Fibroblast of lung (primary cell): ENCODE results near the gene COL11A1. TPM values are rescaled to one million over a fixed set of nuclear protein-coding genes. Genes with fewer than 3 reads are reported as not detected.

Source experiments
- DNase-seq, 2 donors: peaks; one replicate each; pipeline versions ENCODE4 v3.0.0 to v3.0.0-alpha.2; 2010; ENCODE audit warnings: low read depth in 2 of 2
- H2AFZ ChIP-seq: 2 replicates; pipeline ENCODE4 v1.5.1; 2012; ENCODE audit warnings: low read length, control low read depth, inconsistent platforms
- H3K27ac ChIP-seq: 2 replicates; pipeline ENCODE4 v1.5.1; 2011; ENCODE audit warnings: low read length, control low read depth; ENCODE audit not compliant: insufficient read depth
- H3K27me3 ChIP-seq: 2 replicates; pipeline ENCODE4 v1.5.1; 2011; ENCODE audit warnings: mild to moderate bottlenecking, low read length; ENCODE audit not compliant: control insufficient read depth, insufficient read depth
- H3K36me3 ChIP-seq: 2 replicates; pipeline ENCODE4 v1.5.1; 2011; ENCODE audit warnings: low read length; ENCODE audit not compliant: control insufficient read depth, insufficient read depth
- H3K4me1 ChIP-seq: 2 replicates; pipeline ENCODE4 v1.5.1; 2011; ENCODE audit warnings: low read length; ENCODE audit not compliant: control insufficient read depth, insufficient read depth; ENCODE audit errors: extremely low read depth
- H3K4me2 ChIP-seq: 2 replicates; pipeline ENCODE4 v1.5.1; 2011; ENCODE audit warnings: low read length, control low read depth; ENCODE audit not compliant: insufficient read depth; ENCODE audit errors: extremely low read depth
- H3K4me3 ChIP-seq, 4 experiments: fragments of 200-600 bp in 1 of 4; sonication (generic) in 1 of 4; replicated peaks in 1 of 4; 2 replicates each; pipeline ENCODE4 v1.5.1; 2011 to 2016; ENCODE audit warnings: low read length in 4 of 4, low read depth in 3 of 4, mild to moderate bottlenecking in 3 of 4, control low read depth in 2 of 4, inconsistent platforms in 1 of 4, mixed read lengths in 1 of 4; ENCODE audit not compliant: insufficient read depth in 1 of 4; ENCODE audit errors: control extremely low read depth in 1 of 4
- H3K79me2 ChIP-seq: 2 replicates; pipeline ENCODE4 v1.5.1; 2012; ENCODE audit warnings: mild to moderate bottlenecking, low read length, inconsistent platforms; ENCODE audit not compliant: control insufficient read depth, insufficient read depth
- H3K9ac ChIP-seq: 2 replicates; pipeline ENCODE4 v1.5.1; 2011; ENCODE audit warnings: mild to moderate bottlenecking, low read length, control low read depth; ENCODE audit not compliant: insufficient read depth
- H3K9me3 ChIP-seq: 2 replicates; pipeline ENCODE4 v1.5.1; 2012; ENCODE audit warnings: low read depth, low read length; ENCODE audit not compliant: control insufficient read depth, insufficient read depth
- H4K20me1 ChIP-seq: 2 replicates; pipeline ENCODE4 v1.5.1; 2011; ENCODE audit warnings: low read length; ENCODE audit not compliant: control insufficient read depth, insufficient read depth; ENCODE audit errors: extremely low read depth
- CTCF ChIP-seq, 2 donors: IDR thresholded peaks in 1 of 2; conservative IDR thresholded peaks in 1 of 2; 1 replicate in 1 of 2; 2 replicates in 1 of 2; pipeline ENCODE4 v1.5.1; 2011 to 2012; ENCODE audit warnings: low read length in 2 of 2, control low read depth in 1 of 2, inconsistent platforms in 1 of 2, low read depth in 1 of 2, mild to moderate bottlenecking in 1 of 2
- EZH2 ChIP-seq: IDR thresholded peaks from 2 replicates; pipeline ENCODE4 v1.5.1; 2012; ENCODE audit warnings: low read length, control low read depth, mild to moderate bottlenecking; ENCODE audit errors: missing control alignments
- polyA plus RNA-seq, 2 donors: library from polyadenylated mRNA; depleted of rRNA in 1 of 2; stranded (reverse) in 1 of 2; unstranded in 1 of 2; fragments of >200 nt; gene quantifications; 2 replicates each; pipeline ENCODE4 v1.2.1, GENCODE V29; 2011 to 2012; ENCODE audit warnings: missing spikeins in 1 of 2
- total RNA-seq: library from RNA; depleted of rRNA; stranded (reverse); fragments of >200 nt; gene quantifications from 2 replicates; pipeline ENCODE4 v1.2.1, GENCODE V29; 2014

Gene COL11A1
- total and polyA plus RNA-seq, 2 donors (not counting 1 experiment from before 2014, with no cell fraction given), result 2.6 to 8.9 TPM

GRCh38 chr1:102853136-102853535, 255.2 kb downstream of the COL11A1 start:
- Histone ChIP-seq H3K4me3 (no peak overlapping the region), H4K20me1 (no peaks in the 10 kb centered on the region), H3K79me2 (no peaks in the 10 kb centered on the region), H3K27me3 (no peaks in the 10 kb centered on the region), H3K4me2 (no peak overlapping the region), H3K4me1 (no peaks in the 10 kb centered on the region), H3K27ac (no peak overlapping the region), H3K9me3 (no peaks in the 10 kb centered on the region), H3K9ac (no peak overlapping the region), H2AFZ (no peak overlapping the region), H3K36me3 (no peaks in the 10 kb centered on the region)
- no peak for TF ChIP-seq CTCF (conservative IDR thresholded peaks at IDR 0.05 in 1 of 2, IDR thresholded peaks at IDR 0.05 in 1 of 2; ENCODE audit: low read depth in 1 of 2, low read length in 2 of 2)
- no peak for DNase-seq

- H3K27me3 ChIP-seq, result no peaks in the 10 kb centered on the region
- H4K20me1 ChIP-seq, result no peaks in the 10 kb centered on the region
- H3K36me3 ChIP-seq, result no peaks in the 10 kb centered on the region
- no peak overlapping the region for H3K4me2 ChIP-seq
- no peak for TF ChIP-seq EZH2
- no peak for TF ChIP-seq CTCF (conservative IDR thresholded peaks at IDR 0.05 in 1 of 2, IDR thresholded peaks at IDR 0.05 in 1 of 2; ENCODE audit: low read depth in 1 of 2, low read length in 2 of 2)
- no peak overlapping the region for H3K4me3 ChIP-seq
- no peak overlapping the region for H3K9ac ChIP-seq
- no peaks in the 10 kb centered on the region for H3K79me2 ChIP-seq
- H3K27ac ChIP-seq, result no peak overlapping the region
- no peaks in the 10 kb centered on the region for H3K4me1 ChIP-seq
- no peak overlapping the region for H2AFZ ChIP-seq
- no peaks in the 10 kb centered on the region for H3K9me3 ChIP-seq
- peak in 1 of 2 donors; percentile 10 for DNase-seq
Observed at GRCh38 chr1:102852613-102853012, 255.7 kb downstream of the COL11A1 start.

GRCh38 chr1:102851616-102852015, 256.7 kb downstream of the COL11A1 start:
- no peak for TF ChIP-seq CTCF (conservative IDR thresholded peaks at IDR 0.05 in 1 of 2, IDR thresholded peaks at IDR 0.05 in 1 of 2; ENCODE audit: low read depth in 1 of 2, low read length in 2 of 2)
- TF ChIP-seq EZH2, result no peak
- H2AFZ ChIP-seq, result no peak overlapping the region

More at GRCh38 chr1:102851616-102852015, 256.7 kb downstream of the COL11A1 start:
- Histone ChIP-seq H3K9me3 (no peaks in the 10 kb centered on the region), H3K79me2 (no peaks in the 10 kb centered on the region), H3K27me3 (no peaks in the 10 kb centered on the region), H3K36me3 (no peaks in the 10 kb centered on the region), H3K27ac (no peak overlapping the region), H3K4me2 (no peak overlapping the region), H3K4me3 (no peak overlapping the region), H4K20me1 (no peaks in the 10 kb centered on the region), H3K9ac (no peak overlapping the region), H3K4me1 (no peaks in the 10 kb centered on the region)
- DNase-seq, result no peak
